Measurements from ENCODE around the gene SYT8. TPM values are rescaled to one million over a fixed set of nuclear protein-coding genes. Genes with fewer than 3 reads are reported as not detected.

SYT8 gene
- total RNA-seq, 1 experiment from 2014 or later, result 1.0 TPM

DNA sequence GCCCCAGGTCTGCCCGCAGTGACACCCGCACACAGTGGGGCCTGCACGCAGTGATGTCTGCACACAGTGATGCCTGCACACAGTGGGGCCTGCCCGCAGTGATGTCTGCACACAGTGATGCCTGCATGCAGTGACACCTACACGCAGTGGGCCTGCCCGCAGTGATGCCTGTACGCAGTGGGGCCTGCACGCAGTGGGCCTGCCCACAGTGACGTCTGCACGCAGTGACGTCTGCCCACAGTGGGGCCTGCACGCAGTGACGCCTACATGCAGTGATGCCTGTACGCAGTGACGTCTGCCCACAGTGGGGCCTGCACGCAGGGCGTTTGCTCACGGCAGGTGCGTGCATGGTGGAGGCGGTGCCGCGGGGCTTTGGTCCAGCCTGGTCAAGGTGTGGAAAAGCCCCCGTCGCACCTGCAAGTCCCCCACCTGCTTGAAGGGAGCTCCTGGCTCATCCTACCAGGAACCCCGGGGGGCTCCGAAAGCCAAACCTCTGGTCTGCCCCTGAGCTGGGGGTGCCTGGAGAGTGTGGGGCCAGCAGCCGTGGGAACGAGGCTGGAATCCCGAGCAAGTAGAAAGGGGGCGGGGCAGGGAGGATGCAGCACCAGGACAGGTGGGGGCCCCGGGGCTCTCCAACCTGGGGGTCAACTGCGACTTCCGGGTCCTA is 8.9 kb upstream of the SYT8 start (continued):
- TF ChIP-seq, protein P1, sequence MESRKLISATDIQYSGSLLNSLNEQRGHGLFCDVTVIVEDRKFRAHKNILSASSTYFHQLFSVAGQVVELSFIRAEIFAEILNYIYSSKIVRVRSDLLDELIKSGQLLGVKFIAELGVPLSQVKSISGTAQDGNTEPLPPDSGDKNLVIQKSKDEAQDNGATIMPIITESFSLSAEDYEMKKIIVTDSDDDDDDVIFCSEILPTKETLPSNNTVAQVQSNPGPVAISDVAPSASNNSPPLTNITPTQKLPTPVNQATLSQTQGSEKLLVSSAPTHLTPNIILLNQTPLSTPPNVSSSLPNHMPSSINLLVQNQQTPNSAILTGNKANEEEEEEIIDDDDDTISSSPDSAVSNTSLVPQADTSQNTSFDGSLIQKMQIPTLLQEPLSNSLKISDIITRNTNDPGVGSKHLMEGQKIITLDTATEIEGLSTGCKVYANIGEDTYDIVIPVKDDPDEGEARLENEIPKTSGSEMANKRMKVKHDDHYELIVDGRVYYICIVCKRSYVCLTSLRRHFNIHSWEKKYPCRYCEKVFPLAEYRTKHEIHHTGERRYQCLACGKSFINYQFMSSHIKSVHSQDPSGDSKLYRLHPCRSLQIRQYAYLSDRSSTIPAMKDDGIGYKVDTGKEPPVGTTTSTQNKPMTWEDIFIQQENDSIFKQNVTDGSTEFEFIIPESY (IDR thresholded peaks at IDR 0.05; ENCODE audit: extremely low read depth, insufficient replicate concordance, low read length), result no peak
- TF ChIP-seq FOSL1 (IDR thresholded peaks at IDR 0.05; ENCODE audit: low read depth), result no peak
- no peak for TF ChIP-seq EGR1 (IDR thresholded peaks at IDR 0.05; ENCODE audit: low read depth)
- no peak for TF ChIP-seq JUND (IDR thresholded peaks at IDR 0.05)

DNA sequence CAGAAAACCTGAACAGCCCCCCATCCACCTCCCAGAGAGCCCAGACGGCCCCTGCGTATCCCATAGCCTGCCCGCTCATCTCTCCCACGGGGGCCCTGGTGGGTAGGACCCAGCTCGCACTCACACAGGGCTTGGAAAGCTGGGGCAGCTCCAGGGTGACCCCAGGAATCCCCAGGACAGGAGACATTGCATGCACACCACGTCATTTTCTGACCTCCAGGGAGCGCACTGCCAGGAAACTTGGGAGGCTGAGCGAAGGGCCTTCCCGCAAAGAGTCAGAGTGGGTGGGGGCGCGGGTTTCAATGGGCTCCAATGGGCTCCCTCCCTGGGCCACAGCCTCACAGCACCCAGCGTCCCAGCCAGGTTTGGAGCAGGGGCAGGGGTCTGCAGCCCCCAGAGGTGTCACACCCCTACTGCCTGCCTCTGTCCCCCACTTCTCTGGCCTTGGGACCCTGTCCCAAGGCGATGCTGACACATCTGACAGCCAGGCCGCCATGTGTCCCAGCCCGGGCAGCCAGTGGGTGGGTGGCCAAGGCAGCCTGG is 8.2 kb upstream of the SYT8 start:
- ChIA-PET CTCF (interaction anchor here (2.0 kb wide), 1 partner anchor 133 kb away, joined by 11 read pairs; no protein-coding TSS in a partner anchor), RAD21 (ENCODE audit: low non-redundant PET in 1 of 2, low total read pairs in 2 of 2, uncharacterized antibody in 2 of 2, unreplicated experiment in 2 of 2) (interaction anchor here (1.0 to 1.1 kb wide), 2 partner anchors 133 to 325 kb away, joined by 3 to 7 read pairs; no protein-coding TSS in a partner anchor), POLR2A (interaction anchor here (0.6 kb wide), 1 partner anchor 174 kb away, joined by 3 read pairs; no protein-coding TSS in a partner anchor)
- Histone ChIP-seq H2AFZ (ENCODE audit: low read depth, low read length, poor library complexity, severe bottlenecking) (peak overlapping the region; percentile 48), H3K9me3 (ENCODE audit: control insufficient read depth in 1 of 2, insufficient read depth in 1 of 2, low read depth in 1 of 2, low read length in 2 of 2) (no peaks in the 10 kb centered on the region), H3K9me2 (ENCODE audit: insufficient read depth) (no peaks in the 10 kb centered on the region), H3K27ac (ENCODE audit: low read depth, low read length) (peak overlapping the region; percentile 34; the same call in 1 of the 2 replicates), H3K9ac (ENCODE audit: low read length) (0 out of 2 replicates have a peak overlapping the region, but pooled peaks have one; percentile 20), H3K4me3 (replicated peaks in 1 of 2; ENCODE audit: low read depth in 1 of 2, low read length in 2 of 2) (0 out of 4 replicates have a peak overlapping the region, but pooled peaks of 1 of the 2 experiments have one; percentile 16), H3K4me2 (ENCODE audit: low read length) (peak overlapping the region; percentile 71), H3K27me3 (ENCODE audit: insufficient read depth, low read length) (no peaks in the 10 kb centered on the region), H3K36me3 (ENCODE audit: control insufficient read depth in 1 of 2, insufficient read depth in 2 of 2, low read length in 2 of 2) (no peaks in the 10 kb centered on the region), H3K79me2 (ENCODE audit: insufficient read depth, low read length) (no peaks in the 10 kb centered on the region), H4K20me1 (ENCODE audit: insufficient read depth) (no peaks in the 10 kb centered on the region), H3K4me1 (ENCODE audit: control insufficient read depth in 1 of 2, insufficient read depth in 2 of 2, low read length in 2 of 2) (peaks cover 41 to 63% of the 10 kb centered on the region in 2 experiments)
- no peak for TF ChIP-seq TCF7L2 (IDR thresholded peaks at IDR 0.05; ENCODE audit: borderline replicate concordance, extremely low read depth, insufficient read depth, insufficient read length)
- TF ChIP-seq, protein P2, sequence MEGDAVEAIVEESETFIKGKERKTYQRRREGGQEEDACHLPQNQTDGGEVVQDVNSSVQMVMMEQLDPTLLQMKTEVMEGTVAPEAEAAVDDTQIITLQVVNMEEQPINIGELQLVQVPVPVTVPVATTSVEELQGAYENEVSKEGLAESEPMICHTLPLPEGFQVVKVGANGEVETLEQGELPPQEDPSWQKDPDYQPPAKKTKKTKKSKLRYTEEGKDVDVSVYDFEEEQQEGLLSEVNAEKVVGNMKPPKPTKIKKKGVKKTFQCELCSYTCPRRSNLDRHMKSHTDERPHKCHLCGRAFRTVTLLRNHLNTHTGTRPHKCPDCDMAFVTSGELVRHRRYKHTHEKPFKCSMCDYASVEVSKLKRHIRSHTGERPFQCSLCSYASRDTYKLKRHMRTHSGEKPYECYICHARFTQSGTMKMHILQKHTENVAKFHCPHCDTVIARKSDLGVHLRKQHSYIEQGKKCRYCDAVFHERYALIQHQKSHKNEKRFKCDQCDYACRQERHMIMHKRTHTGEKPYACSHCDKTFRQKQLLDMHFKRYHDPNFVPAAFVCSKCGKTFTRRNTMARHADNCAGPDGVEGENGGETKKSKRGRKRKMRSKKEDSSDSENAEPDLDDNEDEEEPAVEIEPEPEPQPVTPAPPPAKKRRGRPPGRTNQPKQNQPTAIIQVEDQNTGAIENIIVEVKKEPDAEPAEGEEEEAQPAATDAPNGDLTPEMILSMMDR (IDR thresholded peaks at IDR 0.05 in 2 of 3, conservative IDR thresholded peaks at IDR 0.05 in 1 of 3; ENCODE audit: borderline replicate concordance in 1 of 3, insufficient read depth in 1 of 3, low read depth in 2 of 3, low read length in 2 of 3), result peak in 2 of 3 experiments; percentile 43 to 52; a peak in 4 of 6 replicates
- ATAC-seq (peak; percentile 49), DNase-seq (ENCODE audit: low read depth, low spot score) (no peak)
- intact Hi-C loops (cut with micrococcal nuclease), result no loop called here
- BruUV-seq (replicated peaks), result no TSS peak
